Endothelial cell of umbilical vein (primary cell): ENCODE data around the gene NCOA7.

Experiments
- EZH2 ChIP-seq: IDR thresholded peaks from 2 replicates; pipeline ENCODE4 v1.6.1; 2012; ENCODE audit warnings: borderline replicate concordance, low read depth, mild to moderate bottlenecking, moderate library complexity, low read length, inconsistent platforms; ENCODE audit not compliant: severe bottlenecking
- MYC ChIP-seq: IDR thresholded peaks from one replicate; pipeline ENCODE4 v1.6.1; 2011; ENCODE audit warnings: mild to moderate bottlenecking, low read depth, low read length
- TF ChIP-seq, protein P1 (sequence below), 2 donors: IDR thresholded peaks; 1 replicate in 1 of 2; 2 replicates in 1 of 2; pipeline ENCODE4 v1.5.1; 2011; ENCODE audit warnings: low read length in 2 of 2, mild to moderate bottlenecking in 2 of 2, moderate library complexity in 2 of 2, control low read depth in 1 of 2, inconsistent platforms in 1 of 2, low read depth in 1 of 2; ENCODE audit not compliant: insufficient read depth in 1 of 2; ENCODE audit errors: extremely low read depth in 1 of 2

DNA sequence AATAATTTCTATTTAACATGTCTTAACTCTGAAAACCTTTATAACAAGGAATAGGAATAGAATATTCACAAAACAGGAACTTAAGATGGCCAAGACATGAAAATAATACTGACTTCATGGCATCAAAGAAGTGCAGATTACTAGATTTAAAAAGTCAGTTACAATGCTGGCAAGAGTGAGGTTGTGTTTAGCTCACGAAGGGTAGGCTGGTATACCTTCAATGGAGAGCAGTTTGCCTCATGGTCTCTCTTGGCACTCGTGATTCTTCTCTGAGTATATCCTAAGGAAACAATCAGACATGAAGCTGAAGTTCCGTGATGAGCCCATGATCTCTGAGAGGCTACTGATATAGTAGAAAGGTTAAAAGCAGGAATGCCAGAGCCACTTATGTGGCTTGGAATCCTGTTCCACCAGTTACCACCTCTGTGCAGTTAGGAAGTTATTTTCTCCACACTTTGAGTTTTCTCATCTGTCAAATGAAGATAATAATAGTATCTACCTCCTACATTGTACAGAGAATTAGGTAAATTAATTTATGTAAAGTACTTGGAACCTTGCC is 7.2 kb downstream of the NCOA7 start:
- TF ChIP-seq, protein P1, sequence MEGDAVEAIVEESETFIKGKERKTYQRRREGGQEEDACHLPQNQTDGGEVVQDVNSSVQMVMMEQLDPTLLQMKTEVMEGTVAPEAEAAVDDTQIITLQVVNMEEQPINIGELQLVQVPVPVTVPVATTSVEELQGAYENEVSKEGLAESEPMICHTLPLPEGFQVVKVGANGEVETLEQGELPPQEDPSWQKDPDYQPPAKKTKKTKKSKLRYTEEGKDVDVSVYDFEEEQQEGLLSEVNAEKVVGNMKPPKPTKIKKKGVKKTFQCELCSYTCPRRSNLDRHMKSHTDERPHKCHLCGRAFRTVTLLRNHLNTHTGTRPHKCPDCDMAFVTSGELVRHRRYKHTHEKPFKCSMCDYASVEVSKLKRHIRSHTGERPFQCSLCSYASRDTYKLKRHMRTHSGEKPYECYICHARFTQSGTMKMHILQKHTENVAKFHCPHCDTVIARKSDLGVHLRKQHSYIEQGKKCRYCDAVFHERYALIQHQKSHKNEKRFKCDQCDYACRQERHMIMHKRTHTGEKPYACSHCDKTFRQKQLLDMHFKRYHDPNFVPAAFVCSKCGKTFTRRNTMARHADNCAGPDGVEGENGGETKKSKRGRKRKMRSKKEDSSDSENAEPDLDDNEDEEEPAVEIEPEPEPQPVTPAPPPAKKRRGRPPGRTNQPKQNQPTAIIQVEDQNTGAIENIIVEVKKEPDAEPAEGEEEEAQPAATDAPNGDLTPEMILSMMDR (IDR thresholded peaks at IDR 0.05; ENCODE audit: extremely low read depth in 1 of 2, insufficient read depth in 1 of 2, low read depth in 1 of 2, low read length in 2 of 2), result no peak
- TF ChIP-seq EZH2 (no peak), MYC (no peak)
